Measurements from ENCODE around the gene ASIC5. TPM values are rescaled to one million over a fixed set of nuclear protein-coding genes. Genes with fewer than 3 reads are reported as not detected.
A peak's percentile ranks its signal among the peaks of the same experiment; 100 is the strongest.

Gene ASIC5, protein sequence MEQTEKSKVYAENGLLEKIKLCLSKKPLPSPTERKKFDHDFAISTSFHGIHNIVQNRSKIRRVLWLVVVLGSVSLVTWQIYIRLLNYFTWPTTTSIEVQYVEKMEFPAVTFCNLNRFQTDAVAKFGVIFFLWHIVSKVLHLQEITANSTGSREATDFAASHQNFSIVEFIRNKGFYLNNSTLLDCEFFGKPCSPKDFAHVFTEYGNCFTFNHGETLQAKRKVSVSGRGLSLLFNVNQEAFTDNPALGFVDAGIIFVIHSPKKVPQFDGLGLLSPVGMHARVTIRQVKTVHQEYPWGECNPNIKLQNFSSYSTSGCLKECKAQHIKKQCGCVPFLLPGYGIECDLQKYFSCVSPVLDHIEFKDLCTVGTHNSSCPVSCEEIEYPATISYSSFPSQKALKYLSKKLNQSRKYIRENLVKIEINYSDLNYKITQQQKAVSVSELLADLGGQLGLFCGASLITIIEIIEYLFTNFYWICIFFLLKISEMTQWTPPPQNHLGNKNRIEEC
- not detected for total RNA-seq

DNA sequence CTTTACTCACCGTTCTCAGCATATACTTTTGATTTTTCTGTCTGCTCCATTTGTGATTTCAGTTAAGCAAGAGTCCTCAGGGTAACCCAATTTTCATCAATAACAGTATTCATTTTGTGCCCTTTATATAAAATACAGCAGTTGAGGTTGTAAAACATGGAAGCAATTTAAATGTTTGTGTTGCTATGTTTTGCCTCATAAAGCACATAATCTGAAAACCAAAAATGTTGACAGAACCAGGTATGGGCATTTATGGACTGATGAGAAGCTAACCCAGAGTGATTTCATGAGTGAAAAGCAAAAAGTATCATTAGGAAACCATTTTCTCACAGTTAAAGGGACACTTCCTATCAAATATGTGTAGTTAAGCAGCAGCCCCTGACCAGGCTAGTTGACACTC is at the start of gene ASIC5:
ASIC5 (minus strand) TSS at position 101 of the 400 bp plus-strand sequence; CDS start at position 50, 51 bp downstream.
- H3K9me3 ChIP-seq (ENCODE audit: control insufficient read depth in 3 of 3, low read length in 3 of 3) = no peaks in the 10 kb centered on the region
- H3K4me1 ChIP-seq (ENCODE audit: control insufficient read depth in 3 of 3, insufficient read depth in 3 of 3, low read length in 3 of 3) = no peaks in the 10 kb centered on the region
- H3K27me3 ChIP-seq (ENCODE audit: control insufficient read depth in 3 of 3, insufficient read depth in 3 of 3, low read length in 3 of 3) = no peaks in the 10 kb centered on the region
- H3K9ac ChIP-seq (ENCODE audit: low read depth in 1 of 3, low read length in 3 of 3) = no peak within 1 kb of the TSS
- H3K36me3 ChIP-seq (ENCODE audit: control insufficient read depth in 3 of 3, insufficient read depth in 3 of 3, low read length in 3 of 3) = no peaks in the 10 kb centered on the region
- H3K4me3 ChIP-seq (ENCODE audit: low read length in 3 of 3) = no peak within 1 kb of the TSS
- H3K27ac ChIP-seq (ENCODE audit: low read depth, low read length) = no peak within 1 kb of the TSS

DNA sequence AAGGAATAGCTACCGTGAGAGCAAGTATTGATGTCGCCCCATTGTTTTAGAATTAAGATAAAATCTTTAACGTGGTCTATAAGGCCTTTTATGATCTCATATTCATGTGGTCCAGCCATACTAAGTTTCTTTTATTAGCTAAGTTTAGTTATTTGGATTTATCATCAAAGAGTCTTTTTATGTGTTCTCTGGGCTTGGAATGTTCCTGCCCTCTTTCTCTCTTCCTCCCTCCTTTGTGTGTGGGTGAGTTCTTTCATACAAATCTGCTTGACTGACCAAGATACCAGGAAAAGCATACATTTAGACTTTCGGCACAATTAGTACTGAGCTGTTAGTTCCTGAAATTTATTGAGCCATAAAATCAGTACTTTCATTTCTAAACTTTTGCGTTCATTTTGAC is 48.7 kb upstream of the ASIC5 start:
- Histone ChIP-seq H3K4me3 (ENCODE audit: low read length in 3 of 3) (no peak overlapping the region), H3K9ac (ENCODE audit: low read depth in 1 of 3, low read length in 3 of 3) (no peak overlapping the region), H3K36me3 (ENCODE audit: control insufficient read depth in 3 of 3, insufficient read depth in 3 of 3, low read length in 3 of 3) (no peaks in the 10 kb centered on the region), H3K9me3 (ENCODE audit: control insufficient read depth in 3 of 3, low read length in 3 of 3) (no peaks in the 10 kb centered on the region), H3K27ac (ENCODE audit: low read depth, low read length) (no peak overlapping the region), H3K4me1 (ENCODE audit: control insufficient read depth in 3 of 3, insufficient read depth in 3 of 3, low read length in 3 of 3) (no peaks in the 10 kb centered on the region), H3K27me3 (ENCODE audit: control insufficient read depth in 3 of 3, insufficient read depth in 3 of 3, low read length in 3 of 3) (no peaks in the 10 kb centered on the region)

DNA sequence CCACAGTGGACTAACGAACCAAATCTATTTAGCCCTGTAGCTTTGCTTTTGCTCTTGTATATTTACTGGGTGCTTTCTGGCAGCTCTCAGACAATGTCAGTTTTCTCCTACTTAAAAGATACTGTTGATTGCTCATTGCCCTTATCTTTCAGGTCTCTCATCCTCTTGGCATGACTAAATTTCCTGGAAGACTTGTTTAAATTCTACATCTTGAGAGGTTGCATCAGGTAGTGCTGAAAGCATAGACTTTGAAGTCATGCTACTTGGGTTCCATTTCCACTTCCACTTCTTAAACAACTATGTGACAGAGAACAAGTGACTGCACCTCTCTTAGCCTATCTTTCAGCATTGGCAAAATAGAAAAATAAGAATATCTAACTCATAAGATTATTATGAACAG is 45.8 kb upstream of the ASIC5 start:
- no peaks in the 10 kb centered on the region for H3K9me3 ChIP-seq (ENCODE audit: control insufficient read depth in 3 of 3, low read length in 3 of 3)

DNA sequence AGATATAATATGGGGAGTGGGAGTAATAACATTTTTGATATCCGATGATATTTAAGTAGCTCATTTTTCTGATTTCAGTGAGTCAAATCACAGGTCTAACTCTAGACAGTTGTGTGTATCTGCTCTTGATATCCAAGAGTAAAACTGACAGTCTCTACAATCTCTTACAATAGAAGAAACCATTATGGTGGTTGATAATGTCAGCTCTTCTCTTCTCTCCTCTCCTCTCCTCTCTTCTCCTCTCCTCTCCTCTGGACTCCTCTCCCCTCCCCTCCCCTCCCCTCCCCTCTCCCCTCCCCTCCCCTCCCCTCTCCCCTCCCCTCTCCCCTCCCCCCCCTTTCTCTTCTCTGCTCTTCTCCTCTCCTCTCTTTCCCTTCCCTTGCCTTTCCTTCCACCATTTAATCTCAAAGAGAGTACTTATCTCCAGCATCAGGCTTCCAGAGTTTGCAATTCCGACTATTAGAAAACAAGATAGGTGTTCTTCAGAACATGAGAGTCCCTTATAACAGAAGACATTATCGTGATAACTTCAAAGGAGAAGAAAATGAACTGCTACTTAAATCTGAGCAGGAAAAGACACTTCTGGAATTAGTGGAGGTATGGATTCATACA is 43.6 kb upstream of the ASIC5 start:
- H3K4me1 ChIP-seq (ENCODE audit: control insufficient read depth in 3 of 3, insufficient read depth in 3 of 3, low read length in 3 of 3) = peaks cover 0 to 6% (median 3%) of the 10 kb centered on the region in 3 donors
- no peaks in the 10 kb centered on the region for H3K9me3 ChIP-seq (ENCODE audit: control insufficient read depth in 3 of 3, low read length in 3 of 3)
- H3K4me3 ChIP-seq (ENCODE audit: low read length in 3 of 3) = no peak overlapping the region
- no peaks in the 10 kb centered on the region for H3K36me3 ChIP-seq (ENCODE audit: control insufficient read depth in 3 of 3, insufficient read depth in 3 of 3, low read length in 3 of 3)
- no peaks in the 10 kb centered on the region for H3K27me3 ChIP-seq (ENCODE audit: control insufficient read depth in 3 of 3, insufficient read depth in 3 of 3, low read length in 3 of 3)
- H3K9ac ChIP-seq (ENCODE audit: low read depth in 1 of 3, low read length in 3 of 3) = no peak overlapping the region
- no peak overlapping the region for H3K27ac ChIP-seq (ENCODE audit: low read depth, low read length)

More for the DNA sequence above, 45.8 kb upstream of the ASIC5 start:
- Histone ChIP-seq H3K27me3 (ENCODE audit: control insufficient read depth in 3 of 3, insufficient read depth in 3 of 3, low read length in 3 of 3) (no peaks in the 10 kb centered on the region), H3K9ac (ENCODE audit: low read depth in 1 of 3, low read length in 3 of 3) (no peak overlapping the region), H3K4me1 (ENCODE audit: control insufficient read depth in 3 of 3, insufficient read depth in 3 of 3, low read length in 3 of 3) (peaks cover 0 to 3% (median 3%) of the 10 kb centered on the region in 3 donors), H3K4me3 (ENCODE audit: low read length in 3 of 3) (no peak overlapping the region), H3K27ac (ENCODE audit: low read depth, low read length) (no peak overlapping the region), H3K36me3 (ENCODE audit: control insufficient read depth in 3 of 3, insufficient read depth in 3 of 3, low read length in 3 of 3) (no peaks in the 10 kb centered on the region)

DNA sequence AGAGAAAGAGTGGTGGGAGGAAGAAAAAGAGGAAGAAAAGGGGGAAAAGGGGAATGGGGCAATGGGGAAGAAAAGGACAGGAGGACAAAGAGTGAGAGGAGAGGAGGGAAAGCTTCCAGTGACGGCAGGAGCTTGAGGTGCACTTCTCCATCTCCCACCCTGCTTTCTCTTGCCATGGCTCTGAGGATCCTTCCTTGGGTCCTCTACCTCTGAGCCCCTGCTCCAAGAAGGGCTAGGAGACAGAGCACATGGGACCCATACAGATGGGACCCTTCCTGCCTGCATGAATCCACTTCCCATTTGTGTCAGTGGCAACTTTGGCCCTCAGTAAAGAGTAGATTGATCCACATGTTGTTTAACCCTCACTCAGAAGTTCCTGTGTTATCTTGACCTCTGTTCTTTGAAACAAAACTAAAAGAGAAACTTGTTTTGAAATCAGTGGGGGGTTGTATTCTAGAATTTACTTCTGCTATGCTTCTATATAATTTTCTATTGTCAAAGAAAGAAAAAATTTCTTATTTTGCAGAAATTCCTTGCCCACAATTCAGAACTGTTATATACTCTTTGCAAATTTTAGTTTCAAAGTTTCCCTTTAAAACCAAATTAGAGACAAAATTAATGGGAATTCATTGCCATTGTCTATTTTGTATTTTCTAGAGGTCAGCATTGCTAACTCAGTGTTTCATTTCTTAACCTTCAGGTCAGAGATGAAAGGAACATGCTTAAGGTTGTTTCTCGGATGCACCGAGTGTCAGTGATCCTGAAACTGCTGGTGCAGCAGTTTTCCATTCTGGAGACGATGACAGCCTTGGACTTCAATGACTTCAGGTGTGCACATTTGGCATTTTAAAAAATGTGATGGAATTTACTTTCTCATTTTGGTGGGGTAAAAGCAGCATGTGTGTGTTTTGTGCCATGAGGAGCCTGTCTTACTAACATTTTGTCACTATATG is 42.4 kb upstream of the ASIC5 start:
- H3K27ac ChIP-seq (ENCODE audit: low read depth, low read length) = no peak overlapping the region

DNA sequence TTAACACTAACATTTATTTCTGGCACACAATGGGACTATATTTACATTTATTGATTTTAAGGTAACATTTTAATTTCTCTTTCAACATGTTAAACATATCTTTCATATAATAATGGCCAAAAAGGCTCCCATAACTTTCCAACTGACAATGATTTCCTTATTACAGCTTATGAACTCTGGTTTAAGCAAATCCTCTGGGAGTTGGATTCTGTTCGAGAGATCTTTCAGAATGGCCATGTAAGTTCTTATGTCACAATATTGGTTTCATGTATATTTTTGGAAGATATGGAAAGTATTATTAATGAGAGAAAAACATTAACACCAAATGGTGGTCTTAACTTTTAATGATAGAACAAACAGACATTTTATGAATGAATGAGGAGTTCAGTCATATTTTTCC is 41.5 kb upstream of the ASIC5 start:
- no peaks in the 10 kb centered on the region for H3K36me3 ChIP-seq (ENCODE audit: control insufficient read depth in 3 of 3, insufficient read depth in 3 of 3, low read length in 3 of 3)
- no peaks in the 10 kb centered on the region for H3K27me3 ChIP-seq (ENCODE audit: control insufficient read depth in 3 of 3, insufficient read depth in 3 of 3, low read length in 3 of 3)
- no peak overlapping the region for H3K27ac ChIP-seq (ENCODE audit: low read depth, low read length)
- peaks cover 0 to 6% (median 3%) of the 10 kb centered on the region in 3 donors for H3K4me1 ChIP-seq (ENCODE audit: control insufficient read depth in 3 of 3, insufficient read depth in 3 of 3, low read length in 3 of 3)
- H3K9me3 ChIP-seq (ENCODE audit: control insufficient read depth in 3 of 3, low read length in 3 of 3) = no peaks in the 10 kb centered on the region
- H3K9ac ChIP-seq (ENCODE audit: low read depth in 1 of 3, low read length in 3 of 3) = no peak overlapping the region
- H3K4me3 ChIP-seq (ENCODE audit: low read length in 3 of 3) = no peak overlapping the region

More for the DNA sequence above, 42.4 kb upstream of the ASIC5 start:
- Histone ChIP-seq H3K9me3 (ENCODE audit: control insufficient read depth in 3 of 3, low read length in 3 of 3) (no peaks in the 10 kb centered on the region), H3K36me3 (ENCODE audit: control insufficient read depth in 3 of 3, insufficient read depth in 3 of 3, low read length in 3 of 3) (no peaks in the 10 kb centered on the region), H3K27me3 (ENCODE audit: control insufficient read depth in 3 of 3, insufficient read depth in 3 of 3, low read length in 3 of 3) (no peaks in the 10 kb centered on the region), H3K4me3 (ENCODE audit: low read length in 3 of 3) (no peak overlapping the region), H3K9ac (ENCODE audit: low read depth in 1 of 3, low read length in 3 of 3) (no peak overlapping the region), H3K4me1 (ENCODE audit: control insufficient read depth in 3 of 3, insufficient read depth in 3 of 3, low read length in 3 of 3) (peaks cover 0 to 6% (median 3%) of the 10 kb centered on the region in 3 donors)

DNA sequence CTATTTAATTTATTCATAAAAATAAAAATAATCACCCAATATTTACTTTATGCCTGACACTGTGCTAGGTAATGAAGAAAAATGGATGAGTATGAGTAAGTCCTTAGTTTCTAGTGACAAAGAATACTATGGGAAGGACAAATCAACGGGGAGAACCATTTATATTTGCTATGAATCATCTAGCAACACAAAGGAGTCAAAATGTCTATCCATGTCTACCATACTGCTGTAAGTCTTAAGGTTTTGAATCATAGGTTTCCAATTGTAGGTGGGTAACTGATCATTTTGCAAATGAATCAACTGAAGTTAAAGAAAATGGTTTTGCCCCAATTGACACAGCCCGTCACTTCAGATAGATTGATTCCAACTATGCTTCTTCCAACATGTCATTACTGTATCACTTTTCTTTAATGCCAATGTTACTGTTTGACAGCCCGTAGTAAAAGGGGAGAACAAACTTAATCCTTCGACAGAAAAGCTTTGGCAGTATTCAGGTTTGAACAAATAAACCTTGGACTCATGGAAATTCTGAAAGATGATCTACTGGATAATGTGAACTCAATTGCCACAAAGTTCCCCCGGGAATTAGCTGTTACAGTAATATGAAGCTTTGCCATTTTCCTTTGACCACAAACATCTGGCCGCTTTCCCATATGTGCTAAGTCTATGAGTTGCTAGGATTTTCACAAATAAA is 40.6 kb upstream of the ASIC5 start:
- Histone ChIP-seq H3K36me3 (ENCODE audit: control insufficient read depth in 3 of 3, insufficient read depth in 3 of 3, low read length in 3 of 3) (no peaks in the 10 kb centered on the region), H3K4me3 (ENCODE audit: low read length in 3 of 3) (peak overlapping the region in 1 of 3 donors; percentile 48), H3K27me3 (ENCODE audit: control insufficient read depth in 3 of 3, insufficient read depth in 3 of 3, low read length in 3 of 3) (no peaks in the 10 kb centered on the region), H3K9ac (ENCODE audit: low read depth in 1 of 3, low read length in 3 of 3) (no peak overlapping the region), H3K27ac (ENCODE audit: low read depth, low read length) (peak overlapping the region; percentile 36), H3K4me1 (ENCODE audit: control insufficient read depth in 3 of 3, insufficient read depth in 3 of 3, low read length in 3 of 3) (peaks cover 0 to 6% (median 3%) of the 10 kb centered on the region in 3 donors), H3K9me3 (ENCODE audit: control insufficient read depth in 3 of 3, low read length in 3 of 3) (no peaks in the 10 kb centered on the region)

DNA sequence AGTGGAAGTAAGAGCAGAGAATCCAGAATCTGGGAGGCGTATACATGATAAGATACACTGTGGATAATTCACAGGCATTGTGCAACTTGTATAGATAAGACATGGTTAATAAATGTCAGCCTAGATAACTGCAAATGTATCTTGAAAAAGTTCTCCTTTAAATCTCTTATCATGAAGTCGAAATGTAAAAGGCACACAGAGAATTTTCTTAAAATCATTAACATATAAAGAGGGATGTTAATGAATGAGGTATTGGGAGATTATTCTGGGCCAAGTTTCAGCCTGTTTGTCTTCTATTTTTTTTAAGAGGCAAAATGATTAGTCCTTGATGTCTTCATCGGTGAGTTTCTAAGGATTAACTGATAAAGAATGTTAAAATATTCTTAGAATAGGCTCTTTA is 38.3 kb upstream of the ASIC5 start:
- Histone ChIP-seq H3K9me3 (ENCODE audit: control insufficient read depth in 3 of 3, low read length in 3 of 3) (no peaks in the 10 kb centered on the region), H3K4me1 (ENCODE audit: control insufficient read depth in 3 of 3, insufficient read depth in 3 of 3, low read length in 3 of 3) (peaks cover 0 to 11% (median 3%) of the 10 kb centered on the region in 3 donors), H3K9ac (ENCODE audit: low read depth in 1 of 3, low read length in 3 of 3) (no peak overlapping the region), H3K4me3 (ENCODE audit: low read length in 3 of 3) (no peak overlapping the region), H3K27ac (ENCODE audit: low read depth, low read length) (no peak overlapping the region), H3K36me3 (ENCODE audit: control insufficient read depth in 3 of 3, insufficient read depth in 3 of 3, low read length in 3 of 3) (no peaks in the 10 kb centered on the region), H3K27me3 (ENCODE audit: control insufficient read depth in 3 of 3, insufficient read depth in 3 of 3, low read length in 3 of 3) (no peaks in the 10 kb centered on the region)

DNA sequence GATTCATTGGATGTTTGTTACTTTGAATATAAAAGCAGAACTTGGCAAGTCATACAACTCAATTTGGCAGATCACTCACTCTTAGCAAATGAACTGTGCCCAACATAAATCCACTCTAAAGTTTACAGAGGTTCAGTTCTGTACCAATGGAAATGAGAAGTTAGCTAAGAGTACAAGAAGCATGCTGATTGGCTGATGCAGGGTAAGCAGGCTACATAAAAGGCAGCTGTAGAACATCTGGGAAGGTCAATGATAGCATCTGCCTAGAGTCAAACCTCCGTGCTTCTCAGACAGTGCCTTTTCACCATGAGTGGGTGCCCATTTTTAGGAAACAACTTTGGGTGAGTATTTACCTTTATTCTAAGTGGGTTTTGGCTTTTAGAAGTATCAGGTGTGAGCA is 37.4 kb upstream of the ASIC5 start, which contains the start of gene TDO2:
TDO2 (plus strand) TSS at position 244 of the 400 bp plus-strand sequence; CDS start at position 307, 63 bp downstream.
- Histone ChIP-seq H3K9me3 (ENCODE audit: control insufficient read depth in 3 of 3, low read length in 3 of 3) (no peaks in the 10 kb centered on the region), H3K27ac (ENCODE audit: low read depth, low read length) (no peak within 1 kb of the TSS), H3K36me3 (ENCODE audit: control insufficient read depth in 3 of 3, insufficient read depth in 3 of 3, low read length in 3 of 3) (no peaks in the 10 kb centered on the region), H3K27me3 (ENCODE audit: control insufficient read depth in 3 of 3, insufficient read depth in 3 of 3, low read length in 3 of 3) (no peaks in the 10 kb centered on the region), H3K4me1 (ENCODE audit: control insufficient read depth in 3 of 3, insufficient read depth in 3 of 3, low read length in 3 of 3) (peaks cover 0 to 11% (median 3%) of the 10 kb centered on the region in 3 donors), H3K9ac (ENCODE audit: low read depth in 1 of 3, low read length in 3 of 3) (no peak within 1 kb of the TSS), H3K4me3 (ENCODE audit: low read length in 3 of 3) (no peak within 1 kb of the TSS)

Measured in skeletal muscle tissue (tissue), 4 donors.